Heart left ventricle (tissue), 16 donors: ENCODE results near the gene ZDHHC21. TPM values are rescaled to one million over a fixed set of nuclear protein-coding genes. Genes with fewer than 3 reads are reported as not detected.
"Not testable (repeated sequence)": the region's sequence is repeated elsewhere in the genome, so short reads cannot be mapped to it uniquely, and the experiment has no call there.

Source experiments
- ATAC-seq, 4 donors: fragments of 200-7000 bp; cut with Tn5 transposase; one replicate each; pipeline ENCODE4 v1.9.1; 2020 to 2022; ENCODE audit warnings: moderate library complexity in 4 of 4, mild to moderate bottlenecking in 3 of 4, moderate number of reproducible peaks in 1 of 4
- DNase-seq, 5 donors: peaks; one replicate each; pipeline ENCODE4 v3.0.0-alpha.2; 2020
- H3K27ac ChIP-seq, 12 donors: fragments of 200-600 bp; sonication (generic) in 4 of 12; one replicate each; pipeline versions ENCODE4 v1.5.0 to v1.8.0; 2016 to 2022; ENCODE audit warnings: mild to moderate bottlenecking in 2 of 12
- H3K27me3 ChIP-seq, 9 donors: fragments of 200-600 bp; sonication (generic) in 2 of 9; one replicate each; pipeline versions ENCODE4 v1.5.1 to v1.8.0; 2016 to 2022; ENCODE audit warnings: mild to moderate bottlenecking in 3 of 9
- H3K36me3 ChIP-seq, 9 donors: fragments of 200-600 bp; sonication (generic) in 2 of 9; one replicate each; pipeline versions ENCODE4 v1.5.0 to v1.8.0; 2018 to 2022; ENCODE audit warnings: mild to moderate bottlenecking in 2 of 9
- H3K4me1 ChIP-seq, 12 donors: fragments of 200-600 bp; sonication (generic) in 4 of 12; one replicate each; pipeline versions ENCODE4 v1.5.0 to v1.8.0; 2016 to 2022; ENCODE audit warnings: mild to moderate bottlenecking in 3 of 12
- H3K4me3 ChIP-seq, 12 donors: fragments of 200-600 bp; sonication (generic) in 4 of 12; one replicate each; pipeline versions ENCODE4 v1.5.0 to v1.8.0; 2017 to 2022; ENCODE audit warnings: mild to moderate bottlenecking in 9 of 12, moderate library complexity in 4 of 12
- H3K9me3 ChIP-seq, 12 donors: fragments of 200-600 bp; sonication (generic) in 4 of 12; one replicate each; pipeline versions ENCODE4 v1.5.0 to v1.8.0; 2016 to 2022; ENCODE audit warnings: mild to moderate bottlenecking in 1 of 12
- CTCF ChIP-seq, 12 donors: fragments of 200-600 bp; sonication (generic) in 4 of 12; IDR thresholded peaks; one replicate each; pipeline versions ENCODE4 v1.5.0 to v1.8.0; 2018 to 2022; ENCODE audit warnings: antibody characterized with exemption in 12 of 12, mild to moderate bottlenecking in 5 of 12
- POLR2A ChIP-seq, 2 donors: fragments of 450-650 bp; IDR thresholded peaks; one replicate each; pipeline ENCODE4 v1.6.1; 2017; ENCODE audit warnings: antibody characterized with exemption in 2 of 2, mild to moderate bottlenecking in 2 of 2, moderate library complexity in 2 of 2
- WGBS, 4 donors: extraction: QIAGEN DNeasy Blood & Tissue Kit in 2 of 4; methylation state at CpG; one replicate each; pipeline versions ENCODE4 v1.1.5 to v1.1.7; 2013 to 2018; 5-methylcytosine and 5-hydroxymethylcytosine counted together
- intact Hi-C, 10 donors: fragments of 100-400 bp; cut with DNase I; formaldehyde crosslinking; loops; one replicate each; pipeline versions ENCODE4 v1.11.1 to v1.14.2; 2022
- polyA plus RNA-seq, 2 donors: library from polyadenylated mRNA; stranded (reverse); fragments of 200-250 nt; gene quantifications; one replicate each; pipeline ENCODE4 v1.2.3, GENCODE V29; 2013
- total RNA-seq, 9 donors: library from RNA; depleted of rRNA in 2 of 9; stranded (reverse); fragments of >200 nt in 2 of 9; fragmentation: NEBNext Ultra II Directional in 3 of 9; extraction: Animal tissue kit (Norgen Biotek cat#: 25700) in 3 of 9; gene quantifications; one replicate each; pipeline versions ENCODE4 v1.1.0 to v1.2.4, GENCODE V29; 2016 to 2023
- donor health status: ischemic (EF 13 %, LVEDD 7.1; RV severe dilation, severe dysfunction).
- donor health status: healthy with polysubstance abuse.
- donor health status: DM: no; HTN: yes; CAD: no.
- donor health status: DM: no; HTN: no; CAD: no.
- donor health status: ischemic (EF 25% LVEDD 6.9; RV normal size, moderate dysfunction).
- donor health status: ischemic (EF 25% LVEDD 5.7; RV mildly dilated, moderate dysfunction).
- donor health status: healthy.
- donor health status: DM: yes; HTN: yes; CAD: no.
- donor health status: ischemic (EF 35%, LVEDD 5.7; RV mildly dilated, moderate dysfunction).
- donor health status: nonischemic (EF 11% LVEDD 7.7; RV severe dilation, severe dysfunction).
- donor health status: DM: yes; HTN: yes; CAD: no.
- donor health status: PGD.
- donor health status: ischemic (EF 29% LVEDD 5.4; RV normal size, mild dysfunction).
- donor health status: nonischemic (EF 23%, LVEDD 6.1; RV moderate dilation, normal function).

The ZDHHC21 gene
- total and polyA plus RNA-seq, 11 donors, result 3.5 to 9.3 (median 7.2) TPM

- no peak overlapping the region for H3K27ac ChIP-seq
- TF ChIP-seq CTCF (IDR thresholded peaks at IDR 0.05), result no peak
- TF ChIP-seq POLR2A (IDR thresholded peaks at IDR 0.05), result no peak
Measured at GRCh38 chr9:14686168-14686567, 7.1 kb downstream of the ZDHHC21 start.

GRCh38 chr9:14682616-14683015 is 10.6 kb downstream of the ZDHHC21 start:
- DNase-seq, H3K4me3 ChIP-seq, ATAC-seq, intact Hi-C loops, H3K27ac ChIP-seq, H3K9me3 ChIP-seq, H3K4me1 ChIP-seq, H3K27me3 ChIP-seq: not testable (repeated sequence)
- 88 to 98% (median 90%) methylated on average over 4 of the region's 4 CpGs for WGBS, 4 donors
- peaks cover 0 to 50% (median 15%) of the 10 kb centered on the region in 9 donors for H3K36me3 ChIP-seq

More at GRCh38 chr9:14686168-14686567, 7.1 kb downstream of the ZDHHC21 start:
- ATAC-seq (no peak), DNase-seq (no peak)
- H3K27me3 ChIP-seq, result no peaks in the 10 kb centered on the region
- peaks cover 0 to 4% (median 0%) of the 10 kb centered on the region in 12 donors for H3K4me1 ChIP-seq
- intact Hi-C loops, result no loop called here
- H3K9me3 ChIP-seq, result peaks cover 0 to 4% (median 0%) of the 10 kb centered on the region in 12 donors
- no peak overlapping the region for H3K4me3 ChIP-seq
- H3K36me3 ChIP-seq, result peaks cover 0 to 50% (median 35%) of the 10 kb centered on the region in 9 donors

- ATAC-seq (no peak), DNase-seq (no peak)
- Histone ChIP-seq H3K36me3 (peaks cover 0 to 39% (median 0%) of the 10 kb centered on the region in 9 donors), H3K9me3 (no peaks in the 10 kb centered on the region), H3K27ac (no peak overlapping the region), H3K27me3 (no peaks in the 10 kb centered on the region), H3K4me1 (peaks cover 0 to 3% (median 0%) of the 10 kb centered on the region in 12 donors), H3K4me3 (no peak overlapping the region)
- TF ChIP-seq POLR2A (IDR thresholded peaks at IDR 0.05) (no peak), CTCF (IDR thresholded peaks at IDR 0.05) (no peak)
- intact Hi-C loops, result no loop called here
- 94 to 97% (median 95%) methylated on average over 3 of the region's 3 CpGs for WGBS, 4 donors
Measured at GRCh38 chr9:14678776-14679175, 14.5 kb downstream of the ZDHHC21 start.

- Histone ChIP-seq H3K27me3 (no peaks in the 10 kb centered on the region), H3K4me3 (no peak overlapping the region), H3K36me3 (peaks cover 0 to 47% (median 0%) of the 10 kb centered on the region in 9 donors), H3K4me1 (peaks cover 0 to 3% (median 0%) of the 10 kb centered on the region in 12 donors), H3K27ac (no peak overlapping the region), H3K9me3 (no peaks in the 10 kb centered on the region)
- intact Hi-C loops, result no loop called here
- DNase-seq (no peak), ATAC-seq (no peak)
- TF ChIP-seq POLR2A (IDR thresholded peaks at IDR 0.05) (no peak), CTCF (IDR thresholded peaks at IDR 0.05) (no peak)
- WGBS, 4 donors, result 95 to 98% (median 97%) methylated on average over 6 of the region's 6 CpGs
Measured at GRCh38 chr9:14677872-14678271, 15.4 kb downstream of the ZDHHC21 start.

GRCh38 chr9:14677396-14677795 is 15.8 kb downstream of the ZDHHC21 start:
- H3K4me3 ChIP-seq, result no peak overlapping the region
- no peak overlapping the region for H3K27ac ChIP-seq
- no peaks in the 10 kb centered on the region for H3K27me3 ChIP-seq
- DNase-seq (no peak), ATAC-seq (no peak)
- H3K9me3 ChIP-seq, result no peaks in the 10 kb centered on the region
- TF ChIP-seq CTCF (IDR thresholded peaks at IDR 0.05) (no peak), POLR2A (IDR thresholded peaks at IDR 0.05) (no peak)
- intact Hi-C loops, result no loop called here
- H3K4me1 ChIP-seq, result peaks cover 0 to 3% (median 0%) of the 10 kb centered on the region in 12 donors
- H3K36me3 ChIP-seq, result peaks cover 0 to 47% (median 1%) of the 10 kb centered on the region in 9 donors
- WGBS, 4 donors, result 86 to 91% (median 90%) methylated on average over 2 of the region's 2 CpGs
